Measurements from ENCODE around the gene LRRC26. TPM values are rescaled to one million over a fixed set of nuclear protein-coding genes. Genes with fewer than 3 reads are reported as not detected.

LRRC26 gene
- total RNA-seq, 1 donor, result not detected

- Histone ChIP-seq H4K20me1 (ENCODE audit: insufficient read depth, low read length) (peaks cover 38% of the 10 kb centered on the region), H3K27ac (ENCODE audit: low read depth, low read length) (no peak overlapping the region), H3K4me2 (ENCODE audit: insufficient read depth, low read length) (no peak overlapping the region), H3K36me3 (ENCODE audit: insufficient read depth, low read length) (peaks cover 14% of the 10 kb centered on the region), H3K4me3 (ENCODE audit: insufficient read depth, low read length) (no peak overlapping the region), H3K9me3 (ENCODE audit: low read depth, low read length) (no peaks in the 10 kb centered on the region), H3K79me2 (ENCODE audit: insufficient read depth, low read length) (peaks cover 81% of the 10 kb centered on the region), H3K4me1 (ENCODE audit: insufficient read depth, low read length) (peaks cover 20% of the 10 kb centered on the region), H2AFZ (ENCODE audit: low read length) (no peak overlapping the region), H3K27me3 (ENCODE audit: insufficient read depth, low read length) (no peaks in the 10 kb centered on the region)
- DNase-seq (ENCODE audit: insufficient read length, low spot score, missing footprints), result no peak
- no peak for TF ChIP-seq CTCF (IDR thresholded peaks at IDR 0.05; ENCODE audit: extremely low read depth, low read depth, low read length)
Measured at GRCh38 chr9:137191691-137192447, 22.0 kb upstream of the LRRC26 start.

- H3K4me1 ChIP-seq (ENCODE audit: insufficient read depth, low read length), result peaks cover 23% of the 10 kb centered on the region
- H2AFZ ChIP-seq (ENCODE audit: low read length), result no peak overlapping the region
- no peaks in the 10 kb centered on the region for H3K9me3 ChIP-seq (ENCODE audit: low read depth, low read length)
- no peak overlapping the region for H3K4me3 ChIP-seq (ENCODE audit: insufficient read depth, low read length)
- no peak for DNase-seq (ENCODE audit: insufficient read length, low spot score, missing footprints)
- H3K36me3 ChIP-seq (ENCODE audit: insufficient read depth, low read length), result peaks cover 14% of the 10 kb centered on the region
- peaks cover 83% of the 10 kb centered on the region for H3K79me2 ChIP-seq (ENCODE audit: insufficient read depth, low read length)
- H4K20me1 ChIP-seq (ENCODE audit: insufficient read depth, low read length), result peaks cover 38% of the 10 kb centered on the region
- no peaks in the 10 kb centered on the region for H3K27me3 ChIP-seq (ENCODE audit: insufficient read depth, low read length)
- H3K27ac ChIP-seq (ENCODE audit: low read depth, low read length), result no peak overlapping the region
- H3K4me2 ChIP-seq (ENCODE audit: insufficient read depth, low read length), result no peak overlapping the region
- TF ChIP-seq CTCF (IDR thresholded peaks at IDR 0.05; ENCODE audit: extremely low read depth, low read depth, low read length), result no peak
Measured at GRCh38 chr9:137191245-137191644, 21.4 kb upstream of the LRRC26 start.

- TF ChIP-seq CTCF (IDR thresholded peaks at IDR 0.05; ENCODE audit: extremely low read depth, low read depth, low read length), result no peak
Measured at GRCh38 chr9:137190315-137190856, 20.5 kb upstream of the LRRC26 start.

More at GRCh38 chr9:137190315-137190856, 20.5 kb upstream of the LRRC26 start:
- H2AFZ ChIP-seq (ENCODE audit: low read length), result no peak overlapping the region
- H3K4me1 ChIP-seq (ENCODE audit: insufficient read depth, low read length), result peaks cover 23% of the 10 kb centered on the region
- no peak overlapping the region for H3K4me2 ChIP-seq (ENCODE audit: insufficient read depth, low read length)
- H3K27me3 ChIP-seq (ENCODE audit: insufficient read depth, low read length), result no peaks in the 10 kb centered on the region
- H3K4me3 ChIP-seq (ENCODE audit: insufficient read depth, low read length), result no peak overlapping the region
- H3K36me3 ChIP-seq (ENCODE audit: insufficient read depth, low read length), result peaks cover 14% of the 10 kb centered on the region
- no peak for DNase-seq (ENCODE audit: insufficient read length, low spot score, missing footprints)
- no peaks in the 10 kb centered on the region for H3K9me3 ChIP-seq (ENCODE audit: low read depth, low read length)
- H3K27ac ChIP-seq (ENCODE audit: low read depth, low read length), result no peak overlapping the region
- peaks cover 84% of the 10 kb centered on the region for H3K79me2 ChIP-seq (ENCODE audit: insufficient read depth, low read length)
- H4K20me1 ChIP-seq (ENCODE audit: insufficient read depth, low read length), result peaks cover 38% of the 10 kb centered on the region
